Left ventricle myocardium inferior (tissue), 1 donor: ENCODE measurements around the gene TSPAN7. TPM values are rescaled to one million over a fixed set of nuclear protein-coding genes. Genes with fewer than 3 reads are reported as not detected.

Source experiments
- DNase-seq: peaks from one replicate; pipeline ENCODE4 v3.0.0-alpha.2; 2020
- H3K27ac ChIP-seq: fragments of 200-600 bp; replicated peaks from 2 replicates; pipeline ENCODE4 v1.8.0; 2021
- H3K27me3 ChIP-seq: fragments of 200-600 bp; 2 replicates; pipeline ENCODE4 v1.8.0; 2021; ENCODE audit warnings: low read depth
- H3K36me3 ChIP-seq: fragments of 200-600 bp; 2 replicates; pipeline ENCODE4 v1.8.0; 2021
- H3K4me1 ChIP-seq: fragments of 200-600 bp; 2 replicates; pipeline ENCODE4 v1.8.0; 2021
- H3K4me3 ChIP-seq: fragments of 200-600 bp; 2 replicates; pipeline ENCODE4 v1.8.0; 2021; ENCODE audit warnings: mild to moderate bottlenecking, moderate library complexity
- H3K9me3 ChIP-seq: fragments of 200-600 bp; replicated peaks from 2 replicates; pipeline ENCODE4 v1.8.0; 2021
- intact Hi-C: fragments of 100-400 bp; cut with micrococcal nuclease; formaldehyde crosslinking; loops from one replicate; pipeline ENCODE4 v1.11.0; 2022
- total RNA-seq: library from RNA; stranded (reverse); fragmentation: NEBNext Ultra II Directional; extraction: Animal tissue kit (Norgen Biotek cat#: 25700); gene quantifications from one replicate; pipeline ENCODE4 v1.2.1, GENCODE V29; 2021
- TF ChIP-seq, protein P1 (sequence below): fragments of 200-600 bp; IDR thresholded peaks from 2 replicates; pipeline ENCODE4 v1.8.0; 2021; ENCODE audit warnings: antibody characterized with exemption, mild to moderate bottlenecking, borderline replicate concordance
- donor health status: DM: no; HTN: yes; CAD: no; lungs with severe emphysema.

The TSPAN7 gene
- total RNA-seq, 1 donor from 2014 or later = 14.8 TPM

- intact Hi-C loops = no loop called here
- Histone ChIP-seq H3K4me3 (no peak overlapping the region), H3K27me3 (no peaks in the 10 kb centered on the region), H3K36me3 (no peaks in the 10 kb centered on the region), H3K27ac (no peak overlapping the region), H3K4me1 (no peaks in the 10 kb centered on the region), H3K9me3 (no peaks in the 10 kb centered on the region)
- no peak for DNase-seq
- TF ChIP-seq, protein P1, sequence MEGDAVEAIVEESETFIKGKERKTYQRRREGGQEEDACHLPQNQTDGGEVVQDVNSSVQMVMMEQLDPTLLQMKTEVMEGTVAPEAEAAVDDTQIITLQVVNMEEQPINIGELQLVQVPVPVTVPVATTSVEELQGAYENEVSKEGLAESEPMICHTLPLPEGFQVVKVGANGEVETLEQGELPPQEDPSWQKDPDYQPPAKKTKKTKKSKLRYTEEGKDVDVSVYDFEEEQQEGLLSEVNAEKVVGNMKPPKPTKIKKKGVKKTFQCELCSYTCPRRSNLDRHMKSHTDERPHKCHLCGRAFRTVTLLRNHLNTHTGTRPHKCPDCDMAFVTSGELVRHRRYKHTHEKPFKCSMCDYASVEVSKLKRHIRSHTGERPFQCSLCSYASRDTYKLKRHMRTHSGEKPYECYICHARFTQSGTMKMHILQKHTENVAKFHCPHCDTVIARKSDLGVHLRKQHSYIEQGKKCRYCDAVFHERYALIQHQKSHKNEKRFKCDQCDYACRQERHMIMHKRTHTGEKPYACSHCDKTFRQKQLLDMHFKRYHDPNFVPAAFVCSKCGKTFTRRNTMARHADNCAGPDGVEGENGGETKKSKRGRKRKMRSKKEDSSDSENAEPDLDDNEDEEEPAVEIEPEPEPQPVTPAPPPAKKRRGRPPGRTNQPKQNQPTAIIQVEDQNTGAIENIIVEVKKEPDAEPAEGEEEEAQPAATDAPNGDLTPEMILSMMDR = no peak
These were observed 111.3 kb downstream of the TSPAN7 start for GRCh38 chrX:38672646-38673045.

DNA sequence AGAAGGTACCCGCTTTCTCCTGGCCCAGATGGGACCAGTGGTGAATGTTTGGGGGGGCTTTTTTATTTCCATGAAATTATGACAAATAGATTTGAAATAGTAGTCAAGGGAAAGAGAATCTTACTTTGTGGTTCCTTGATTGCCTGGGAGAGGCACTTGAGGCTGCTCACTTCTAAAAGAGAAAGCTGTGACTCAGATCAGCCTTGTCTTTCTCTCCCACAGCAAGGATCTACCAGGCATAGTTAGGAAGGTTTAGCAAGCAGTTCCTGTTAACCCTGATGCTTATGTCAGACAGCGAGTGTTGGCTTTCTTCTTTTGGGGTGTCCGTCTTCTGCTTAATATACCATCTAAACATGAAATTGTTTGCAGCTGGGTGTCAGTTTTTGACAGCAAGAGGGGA is 114.5 kb downstream of the TSPAN7 start:
- Histone ChIP-seq H3K4me1 (no peaks in the 10 kb centered on the region), H3K36me3 (no peaks in the 10 kb centered on the region), H3K27ac (no peak overlapping the region), H3K4me3 (no peak overlapping the region), H3K9me3 (no peaks in the 10 kb centered on the region), H3K27me3 (no peaks in the 10 kb centered on the region)
- TF ChIP-seq, protein P1 = no peak
- intact Hi-C loops = no loop called here
- DNase-seq = no peak

GRCh38 chrX:38678183-38678582 is 116.8 kb downstream of the TSPAN7 start:
- no peak for DNase-seq
- no peaks in the 10 kb centered on the region for H3K36me3 ChIP-seq
- TF ChIP-seq, protein P1 = no peak
- H3K27ac ChIP-seq = no peak overlapping the region
- H3K9me3 ChIP-seq = no peaks in the 10 kb centered on the region
- no peak overlapping the region for H3K4me3 ChIP-seq
- no peaks in the 10 kb centered on the region for H3K27me3 ChIP-seq
- H3K4me1 ChIP-seq = no peaks in the 10 kb centered on the region
- intact Hi-C loops = no loop called here

GRCh38 chrX:38678821-38679220 is 117.5 kb downstream of the TSPAN7 start:
- TF ChIP-seq, protein P1 = no peak
- Histone ChIP-seq H3K36me3 (no peaks in the 10 kb centered on the region), H3K4me3 (no peak overlapping the region), H3K27me3 (no peaks in the 10 kb centered on the region), H3K9me3 (no peaks in the 10 kb centered on the region), H3K4me1 (no peaks in the 10 kb centered on the region), H3K27ac (no peak overlapping the region)
- intact Hi-C loops = no loop called here
- no peak for DNase-seq

GRCh38 chrX:38679695-38680094 is 118.4 kb downstream of the TSPAN7 start:
- H3K4me3 ChIP-seq = no peak overlapping the region
- H3K27me3 ChIP-seq = no peaks in the 10 kb centered on the region
- intact Hi-C loops = no loop called here
- H3K9me3 ChIP-seq = no peaks in the 10 kb centered on the region
- H3K36me3 ChIP-seq = no peaks in the 10 kb centered on the region
- TF ChIP-seq, protein P1 = no peak
- no peak for DNase-seq
- H3K4me1 ChIP-seq = no peaks in the 10 kb centered on the region
- H3K27ac ChIP-seq = no peak overlapping the region

GRCh38 chrX:38682095-38682494 is 120.8 kb downstream of the TSPAN7 start:
- TF ChIP-seq, protein P1 = no peak
- no peaks in the 10 kb centered on the region for H3K9me3 ChIP-seq
- no peaks in the 10 kb centered on the region for H3K4me1 ChIP-seq
- intact Hi-C loops = no loop called here
- H3K36me3 ChIP-seq = no peaks in the 10 kb centered on the region
- no peaks in the 10 kb centered on the region for H3K27me3 ChIP-seq
- H3K4me3 ChIP-seq = no peak overlapping the region
- no peak overlapping the region for H3K27ac ChIP-seq
- DNase-seq = no peak
